Measurements from ENCODE around the gene EFNA5.

Gene EFNA5

GRCh38 chr5:107396351-107396690 lies 274.4 kb downstream of the EFNA5 start:
- no peak overlapping the region for H3K9ac ChIP-seq
- no peaks in the 10 kb centered on the region for H3K79me2 ChIP-seq (ENCODE audit: insufficient read depth, low read depth)
- no peaks in the 10 kb centered on the region for H3K36me3 ChIP-seq (ENCODE audit: insufficient read depth)
- H4K20me1 ChIP-seq (ENCODE audit: insufficient read depth) = no peaks in the 10 kb centered on the region
- no peak overlapping the region; the same call in 1 of the 2 replicates for H3K4me2 ChIP-seq
- TF ChIP-seq, protein P1, sequence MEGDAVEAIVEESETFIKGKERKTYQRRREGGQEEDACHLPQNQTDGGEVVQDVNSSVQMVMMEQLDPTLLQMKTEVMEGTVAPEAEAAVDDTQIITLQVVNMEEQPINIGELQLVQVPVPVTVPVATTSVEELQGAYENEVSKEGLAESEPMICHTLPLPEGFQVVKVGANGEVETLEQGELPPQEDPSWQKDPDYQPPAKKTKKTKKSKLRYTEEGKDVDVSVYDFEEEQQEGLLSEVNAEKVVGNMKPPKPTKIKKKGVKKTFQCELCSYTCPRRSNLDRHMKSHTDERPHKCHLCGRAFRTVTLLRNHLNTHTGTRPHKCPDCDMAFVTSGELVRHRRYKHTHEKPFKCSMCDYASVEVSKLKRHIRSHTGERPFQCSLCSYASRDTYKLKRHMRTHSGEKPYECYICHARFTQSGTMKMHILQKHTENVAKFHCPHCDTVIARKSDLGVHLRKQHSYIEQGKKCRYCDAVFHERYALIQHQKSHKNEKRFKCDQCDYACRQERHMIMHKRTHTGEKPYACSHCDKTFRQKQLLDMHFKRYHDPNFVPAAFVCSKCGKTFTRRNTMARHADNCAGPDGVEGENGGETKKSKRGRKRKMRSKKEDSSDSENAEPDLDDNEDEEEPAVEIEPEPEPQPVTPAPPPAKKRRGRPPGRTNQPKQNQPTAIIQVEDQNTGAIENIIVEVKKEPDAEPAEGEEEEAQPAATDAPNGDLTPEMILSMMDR (conservative IDR thresholded peaks at IDR 0.05; ENCODE audit: low read depth, low read length) = no peak
- H3K4me3 ChIP-seq (IDR thresholded peaks at IDR 0.05; ENCODE audit: insufficient read depth, low read depth, low read length) = no peak overlapping the region
- H2AFZ ChIP-seq (ENCODE audit: low read depth) = no peak overlapping the region
- no peak overlapping the region for H3K27ac ChIP-seq
- H3K4me1 ChIP-seq (ENCODE audit: low read depth, poor library complexity, severe bottlenecking) = no peaks in the 10 kb centered on the region
- H3K27me3 ChIP-seq (ENCODE audit: insufficient read depth, low read depth) = no peaks in the 10 kb centered on the region

DNA sequence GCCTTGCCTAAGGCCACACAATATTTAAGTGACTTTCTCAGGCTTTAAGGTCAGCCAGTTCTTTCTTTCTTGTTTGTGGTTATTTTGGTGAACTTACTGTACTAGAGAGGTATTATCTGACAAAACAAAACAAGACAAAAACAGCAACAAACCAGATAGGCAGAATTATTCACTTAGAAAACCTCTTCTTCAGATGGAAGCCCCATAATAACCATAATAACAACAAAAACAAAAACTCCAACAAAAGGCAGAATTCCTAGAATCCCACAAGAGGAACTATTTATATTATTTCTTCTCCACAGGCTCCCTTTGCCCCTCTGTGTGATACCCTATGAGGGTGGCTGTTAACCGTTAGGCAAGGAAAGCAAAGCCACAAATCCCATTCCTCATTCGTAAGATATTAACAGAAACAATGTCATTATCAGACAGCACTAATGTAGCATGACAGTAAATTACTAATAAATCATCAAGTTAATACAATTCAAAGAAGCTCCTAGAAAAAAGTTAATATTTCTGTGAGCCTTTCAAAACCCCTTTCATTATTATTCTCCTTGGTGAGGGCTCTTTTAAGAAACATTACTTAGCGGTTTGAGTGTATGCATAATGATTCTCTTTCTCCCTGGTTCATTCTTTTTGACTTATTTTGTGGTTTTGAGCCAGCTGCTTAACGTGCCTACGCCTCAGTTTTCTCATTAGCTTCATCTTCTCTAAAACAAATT lies 274.9 kb downstream of the EFNA5 start:
- H3K4me3 ChIP-seq (IDR thresholded peaks at IDR 0.05; ENCODE audit: insufficient read depth, low read depth, low read length) = no peak overlapping the region
- H3K36me3 ChIP-seq (ENCODE audit: insufficient read depth) = no peaks in the 10 kb centered on the region
- H3K27ac ChIP-seq = no peak overlapping the region
- TF ChIP-seq, protein P1 (conservative IDR thresholded peaks at IDR 0.05; ENCODE audit: low read depth, low read length) = no peak
- no peaks in the 10 kb centered on the region for H3K4me1 ChIP-seq (ENCODE audit: low read depth, poor library complexity, severe bottlenecking)
- H3K27me3 ChIP-seq (ENCODE audit: insufficient read depth, low read depth) = no peaks in the 10 kb centered on the region
- no peak overlapping the region for H2AFZ ChIP-seq (ENCODE audit: low read depth)
- no peak overlapping the region; the same call in 1 of the 2 replicates for H3K4me2 ChIP-seq
- H3K79me2 ChIP-seq (ENCODE audit: insufficient read depth, low read depth) = no peaks in the 10 kb centered on the region
- no peak overlapping the region for H3K9ac ChIP-seq
- no peaks in the 10 kb centered on the region for H4K20me1 ChIP-seq (ENCODE audit: insufficient read depth)

- TF ChIP-seq, protein P1 (conservative IDR thresholded peaks at IDR 0.05; ENCODE audit: low read depth, low read length) = no peak
- Histone ChIP-seq H2AFZ (ENCODE audit: low read depth) (no peak overlapping the region), H3K36me3 (ENCODE audit: insufficient read depth) (no peaks in the 10 kb centered on the region), H3K4me3 (IDR thresholded peaks at IDR 0.05; ENCODE audit: insufficient read depth, low read depth, low read length) (no peak overlapping the region), H3K27me3 (ENCODE audit: insufficient read depth, low read depth) (no peaks in the 10 kb centered on the region), H3K4me1 (ENCODE audit: low read depth, poor library complexity, severe bottlenecking) (peaks cover 8% of the 10 kb centered on the region), H3K79me2 (ENCODE audit: insufficient read depth, low read depth) (no peaks in the 10 kb centered on the region), H3K27ac (no peak overlapping the region), H4K20me1 (ENCODE audit: insufficient read depth) (no peaks in the 10 kb centered on the region), H3K9ac (no peak overlapping the region), H3K4me2 (no peak overlapping the region)
Observed at GRCh38 chr5:107393851-107394250, 276.9 kb downstream of the EFNA5 start.

- Histone ChIP-seq H3K27me3 (ENCODE audit: insufficient read depth, low read depth) (no peaks in the 10 kb centered on the region), H3K27ac (no peak overlapping the region), H3K79me2 (ENCODE audit: insufficient read depth, low read depth) (no peaks in the 10 kb centered on the region), H3K9ac (no peak overlapping the region), H2AFZ (ENCODE audit: low read depth) (no peak overlapping the region), H3K4me3 (IDR thresholded peaks at IDR 0.05; ENCODE audit: insufficient read depth, low read depth, low read length) (no peak overlapping the region), H3K4me2 (no peak overlapping the region), H3K36me3 (ENCODE audit: insufficient read depth) (no peaks in the 10 kb centered on the region), H3K4me1 (ENCODE audit: low read depth, poor library complexity, severe bottlenecking) (peaks cover 19% of the 10 kb centered on the region), H4K20me1 (ENCODE audit: insufficient read depth) (no peaks in the 10 kb centered on the region)
- TF ChIP-seq, protein P1 (conservative IDR thresholded peaks at IDR 0.05; ENCODE audit: low read depth, low read length) = no peak
Observed at GRCh38 chr5:107391787-107392186, 278.9 kb downstream of the EFNA5 start.
